DMS53 (cell line): ENCODE measurements around the gene RNMT.
A peak's percentile ranks its signal among the peaks of the same experiment; 100 is the strongest.
"Not testable (repeated sequence)": the region's sequence is repeated elsewhere in the genome, so short reads cannot be mapped to it uniquely, and the experiment has no call there.

ENCODE experiments used
- DNase-seq: peaks from one replicate; lab custom pipeline; 2025; lab: John Stamatoyannopoulos, UW

Gene RNMT

DNA sequence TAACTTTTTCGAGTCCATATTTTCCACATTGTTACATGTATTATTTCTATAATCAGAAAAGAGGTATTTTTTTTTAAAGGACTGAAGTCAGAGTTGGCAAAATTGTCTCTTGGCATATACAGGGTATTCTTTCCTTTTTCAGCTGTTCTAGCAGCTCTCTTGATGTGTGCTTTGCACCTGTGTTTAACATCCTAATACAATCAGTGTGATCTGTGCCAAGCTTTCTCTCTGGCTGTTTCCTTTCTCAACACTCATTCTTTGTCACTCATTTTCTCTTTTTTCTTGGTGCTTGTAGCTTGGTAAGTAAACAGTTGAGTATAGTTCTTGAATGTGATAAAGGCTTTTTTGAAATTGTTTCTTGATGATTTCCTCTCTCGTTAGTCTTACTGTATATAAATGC lies 9.2 kb downstream of the RNMT start:
- DNase-seq: no peak

DNA sequence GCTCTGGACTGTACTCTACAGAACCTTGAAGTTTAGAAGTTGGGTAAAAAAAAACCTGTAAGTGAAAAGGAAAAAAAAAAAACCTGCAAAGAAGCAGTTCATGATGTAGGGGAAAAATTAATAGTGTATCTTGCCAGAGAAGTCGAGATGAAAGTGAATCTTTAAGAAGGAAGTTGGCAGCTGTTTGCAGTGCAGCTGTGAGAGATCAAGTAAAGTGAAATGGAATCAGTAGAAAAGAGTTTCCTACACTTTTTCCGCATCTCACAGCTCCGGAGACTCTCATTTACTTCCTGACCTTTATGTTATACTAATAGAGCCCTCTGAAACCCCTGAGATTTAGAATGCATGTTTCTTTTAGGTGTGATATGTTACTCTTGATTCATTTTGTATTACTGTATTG lies 19.2 kb downstream of the RNMT start:
- no peak for DNase-seq

DNA sequence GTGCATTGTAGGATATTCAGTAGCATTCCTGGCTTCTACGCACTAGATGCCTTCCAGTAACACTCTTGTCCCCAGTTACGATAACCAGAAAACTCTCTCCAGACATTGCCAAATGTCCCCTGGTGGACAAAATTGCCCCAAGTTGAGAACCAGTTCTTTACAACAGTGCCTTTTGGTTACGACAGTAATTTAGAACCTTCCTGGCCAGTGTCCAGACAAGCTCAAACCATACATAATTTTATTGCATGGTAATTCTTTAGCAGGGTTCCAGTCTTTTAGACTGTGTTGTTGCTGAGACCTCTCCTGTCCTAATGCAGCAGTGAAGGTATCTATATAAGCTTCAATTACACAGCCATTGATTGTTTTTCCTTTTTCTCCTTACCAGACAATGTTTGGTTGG lies 20.2 kb downstream of the RNMT start:
- DNase-seq: no peak

DNA sequence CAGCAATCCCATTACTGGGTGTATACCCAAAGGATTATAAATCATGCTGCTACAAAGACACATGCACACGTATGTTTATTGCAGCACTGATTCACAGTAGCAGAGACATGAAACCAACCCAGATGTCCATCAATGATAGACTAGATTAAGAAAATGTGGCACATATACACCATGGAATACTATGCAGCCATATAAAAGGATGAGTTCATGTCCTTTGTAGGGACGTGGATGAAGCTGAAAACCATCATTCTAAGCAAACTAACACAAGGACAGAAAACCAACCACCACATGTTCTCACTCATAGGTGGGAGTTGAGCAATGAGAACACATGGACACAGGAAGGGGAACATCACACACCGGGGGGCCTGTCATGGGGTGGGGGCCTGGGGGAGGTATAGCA lies 25.1 kb downstream of the RNMT start:
- not testable (repeated sequence) for DNase-seq

DNA sequence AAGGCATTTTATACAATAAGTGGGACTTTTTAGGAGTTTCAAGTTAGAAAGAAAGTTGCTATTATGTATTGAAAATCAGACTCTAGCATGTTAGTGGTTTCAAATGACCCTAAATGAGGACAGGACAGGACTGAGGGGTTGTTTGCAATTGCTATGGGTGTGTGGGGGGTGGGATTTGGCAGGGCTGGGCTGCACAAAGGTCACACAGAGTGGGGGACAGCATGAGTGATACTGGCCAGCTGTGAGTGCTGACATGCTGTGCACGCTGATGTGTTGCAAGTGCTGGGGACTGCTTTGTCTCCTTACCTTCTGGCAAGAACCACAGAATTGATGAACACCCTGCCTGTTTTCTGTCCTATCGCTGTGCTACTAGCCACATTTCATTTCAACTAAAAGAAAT lies 29.8 kb downstream of the RNMT start:
- DNase-seq: no peak

- no peak for DNase-seq
These were observed 30.2 kb downstream of the RNMT start for GRCh38 chr18:13756671-13757070.

GRCh38 chr18:13758622-13759021 lies 32.1 kb downstream of the RNMT start:
- no peak for DNase-seq

DNA sequence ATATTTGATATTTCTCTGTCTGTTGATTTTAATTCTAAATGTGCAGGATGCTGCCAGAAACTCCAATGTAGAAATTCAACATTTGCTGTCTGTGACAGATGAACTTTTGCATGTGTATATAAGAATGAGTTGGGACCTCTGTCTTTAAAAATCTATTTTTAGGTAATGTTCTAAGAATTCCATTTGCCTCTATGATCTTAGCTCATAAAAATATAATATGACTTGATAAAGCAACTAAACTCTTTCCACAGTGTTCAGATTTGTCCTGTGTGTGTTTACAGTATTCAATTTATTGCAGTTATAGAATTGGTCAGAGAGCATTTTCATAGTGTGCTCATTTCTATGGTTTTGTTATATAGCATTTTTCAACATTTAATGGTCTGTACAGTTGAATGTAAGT lies 33.6 kb downstream of the RNMT start:
- no peak for DNase-seq

DNA sequence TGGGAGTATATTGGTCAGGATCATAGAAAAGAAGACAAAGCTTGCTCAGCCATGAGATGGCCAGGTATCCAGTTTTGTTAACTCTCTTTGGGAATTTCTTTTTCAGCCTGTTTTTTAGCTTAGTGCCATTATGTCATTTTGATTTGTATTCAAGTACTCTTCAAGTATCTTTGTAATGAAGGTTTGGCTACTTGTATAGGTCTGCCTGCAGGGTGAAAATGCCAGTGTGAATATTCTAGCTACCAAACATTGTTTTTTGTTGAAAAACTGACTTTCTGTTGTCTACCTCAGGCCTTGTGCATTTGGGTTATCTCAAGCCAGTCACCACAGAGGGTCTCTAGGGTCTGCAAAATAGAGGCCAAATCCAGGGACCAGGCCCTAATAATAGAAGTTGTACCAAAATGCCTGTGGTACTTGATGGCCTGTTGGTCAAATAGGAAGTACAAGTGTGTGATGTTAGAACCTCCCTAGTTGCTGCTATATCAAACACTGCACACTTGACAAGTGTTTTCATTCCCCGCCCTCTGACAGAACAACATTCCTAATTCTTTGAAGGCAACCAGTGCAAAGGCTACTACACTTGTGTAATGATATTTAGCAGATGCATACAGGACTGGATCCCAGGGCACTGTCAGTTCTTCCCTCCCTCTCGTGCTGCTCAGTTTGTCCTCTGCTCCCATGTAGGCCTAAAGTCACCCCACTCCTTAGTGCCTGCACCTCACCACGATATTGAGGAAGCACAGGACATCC lies 36.4 kb downstream of the RNMT start:
- no peak for DNase-seq

DNA sequence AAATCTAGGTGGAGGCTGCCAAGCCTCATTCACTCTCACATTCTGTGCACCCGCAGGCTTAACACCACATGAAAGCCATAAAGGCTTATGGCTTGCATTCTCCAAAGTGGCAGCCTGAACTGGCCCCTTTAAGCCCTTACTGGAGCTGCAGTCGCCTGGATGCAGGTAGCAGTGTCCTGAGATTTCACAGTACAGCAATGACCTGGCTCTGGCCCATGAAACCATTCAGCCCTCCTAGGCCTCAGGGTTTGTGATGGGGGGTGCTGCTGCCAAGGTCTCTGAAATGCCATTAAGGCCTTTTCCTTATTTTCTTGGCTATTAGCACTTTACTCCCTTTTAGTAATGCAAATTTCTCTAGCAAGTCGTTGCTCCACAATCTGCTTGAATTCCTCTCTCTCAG lies 48.6 kb downstream of the RNMT start:
- DNase-seq: no peak

DNA sequence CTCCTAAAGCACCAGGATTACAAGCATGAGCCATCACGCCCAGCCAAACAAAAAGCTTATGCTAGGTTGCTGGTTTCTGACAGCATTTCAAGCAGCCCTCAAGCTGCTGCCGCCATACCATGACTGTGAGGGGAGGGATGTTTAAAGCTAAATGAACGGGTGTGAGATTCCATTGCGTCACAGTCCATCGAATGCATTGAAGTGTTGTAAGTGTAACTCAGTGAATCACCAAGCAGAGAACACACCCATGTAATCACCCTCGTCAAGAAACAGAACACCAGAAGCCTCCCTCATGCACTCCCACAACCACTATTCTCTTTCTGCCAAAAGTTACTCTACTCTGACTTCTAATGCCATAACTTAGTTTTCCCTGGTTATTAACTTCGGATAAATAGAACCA lies 64.7 kb downstream of the RNMT start:
- DNase-seq: peak; percentile 19

- no peak for DNase-seq
These were observed 67.3 kb downstream of the RNMT start for GRCh38 chr18:13793819-13794218.

DNA sequence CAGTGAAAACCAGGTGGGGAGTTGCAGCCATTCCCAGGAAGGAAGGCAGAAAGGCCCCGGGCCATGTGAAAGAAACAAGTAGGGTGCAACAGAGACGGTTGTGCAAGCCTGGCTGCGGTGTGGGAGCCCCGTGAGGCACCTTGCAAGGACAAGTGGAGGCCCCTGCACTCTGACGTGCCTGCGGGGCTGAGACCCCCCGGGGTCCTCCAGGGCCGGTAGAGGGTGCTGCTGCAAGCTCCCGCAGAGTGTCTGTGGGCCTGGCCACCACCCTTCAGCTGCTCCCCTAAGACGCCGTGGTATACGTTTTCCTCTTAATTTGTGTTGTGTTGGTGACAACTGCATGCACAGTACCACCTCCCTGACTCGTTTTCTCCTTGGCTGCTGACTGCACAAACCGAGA lies 70.0 kb downstream of the RNMT start:
- DNase-seq: no peak

- DNase-seq: peak; percentile 24
These were observed 70.7 kb downstream of the RNMT start for GRCh38 chr18:13797157-13797611.

DNA sequence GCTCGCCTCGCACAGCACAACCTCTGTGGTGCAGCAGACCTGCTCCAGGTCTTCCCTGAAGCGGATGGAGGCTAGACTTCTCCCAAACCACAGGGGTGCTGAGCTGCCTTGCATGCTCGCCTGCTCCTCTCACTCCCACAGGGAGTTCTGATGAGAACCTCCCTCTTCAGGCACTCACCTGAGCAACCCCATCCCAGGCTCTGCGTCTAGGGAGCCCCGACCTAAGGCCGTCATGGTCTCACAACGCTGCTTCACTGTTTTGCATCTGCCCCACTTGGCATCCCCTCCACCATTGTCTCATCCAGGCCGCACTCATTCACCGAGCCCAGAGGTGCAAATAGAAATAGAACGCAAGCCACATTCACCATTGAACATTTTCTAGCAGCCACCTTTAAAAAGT lies 72.9 kb downstream of the RNMT start:
- no peak for DNase-seq

DNA sequence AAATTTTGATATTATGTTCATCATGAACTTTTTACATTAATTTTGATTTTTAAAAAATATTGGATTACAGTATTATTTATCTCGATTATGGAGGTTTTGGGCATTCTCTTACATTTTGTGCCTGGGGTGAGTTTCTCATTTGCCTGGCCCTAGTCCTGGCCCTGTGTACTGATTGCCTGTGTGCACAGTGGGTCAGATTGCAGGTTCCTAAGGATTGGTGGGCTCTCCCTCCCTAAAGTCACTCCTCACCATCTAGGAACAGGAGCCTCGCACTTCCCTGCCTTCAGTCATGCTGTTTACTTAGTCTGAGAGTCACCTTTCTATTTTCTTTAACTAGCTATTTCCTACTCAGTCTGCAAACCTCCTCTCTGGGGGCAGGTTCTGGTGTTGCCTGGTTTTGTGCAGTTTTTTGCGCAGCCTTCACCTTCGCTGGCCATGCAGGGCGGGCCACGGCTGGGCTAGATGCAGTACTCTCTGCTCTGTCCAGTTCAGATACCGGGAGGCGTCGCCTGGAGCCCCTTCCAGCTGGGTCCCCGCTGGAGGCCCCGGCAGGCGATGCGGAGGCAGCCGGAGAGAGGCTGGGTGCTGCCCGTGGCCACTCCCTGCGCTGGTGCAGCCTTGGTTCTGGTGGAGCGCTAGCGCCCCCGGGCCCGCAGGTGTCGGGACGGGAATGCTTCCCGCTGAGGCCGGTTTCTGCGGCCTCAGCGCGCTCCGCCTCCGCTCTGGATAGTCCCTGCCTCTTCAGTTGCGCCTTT lies 74.2 kb downstream of the RNMT start:
- DNase-seq: peak; percentile 82

- DNase-seq: no peak
These were observed 74.8 kb downstream of the RNMT start for GRCh38 chr18:13801260-13801601.

DNA sequence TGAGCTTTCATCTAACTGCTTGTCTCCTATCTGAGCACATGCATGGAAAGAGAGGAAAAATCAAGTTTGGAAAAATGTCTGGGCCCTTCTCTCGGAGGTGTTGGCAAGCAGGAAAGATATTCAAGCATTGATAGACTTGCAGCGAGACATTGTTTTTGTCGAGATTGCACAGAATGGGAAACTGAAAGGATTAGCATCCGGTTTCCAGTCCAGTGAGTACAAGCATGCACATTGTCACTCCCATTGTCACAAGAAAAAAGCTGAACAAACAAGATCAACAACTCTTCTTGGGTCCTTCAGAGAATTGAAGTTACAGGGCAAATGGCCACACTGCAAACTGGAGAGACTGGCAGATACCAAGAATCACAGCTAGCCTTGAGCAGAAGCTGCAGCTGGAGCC lies 77.8 kb downstream of the RNMT start:
- DNase-seq: peak; percentile 58

GRCh38 chr18:13808294-13809042 lies 82.0 kb downstream of the RNMT start:
- DNase-seq: no peak

GRCh38 chr18:13809043-13809430 lies 82.6 kb downstream of the RNMT start:
- DNase-seq: no peak

GRCh38 chr18:13809531-13810255 lies 83.2 kb downstream of the RNMT start:
- peak; percentile 50 for DNase-seq

DNA sequence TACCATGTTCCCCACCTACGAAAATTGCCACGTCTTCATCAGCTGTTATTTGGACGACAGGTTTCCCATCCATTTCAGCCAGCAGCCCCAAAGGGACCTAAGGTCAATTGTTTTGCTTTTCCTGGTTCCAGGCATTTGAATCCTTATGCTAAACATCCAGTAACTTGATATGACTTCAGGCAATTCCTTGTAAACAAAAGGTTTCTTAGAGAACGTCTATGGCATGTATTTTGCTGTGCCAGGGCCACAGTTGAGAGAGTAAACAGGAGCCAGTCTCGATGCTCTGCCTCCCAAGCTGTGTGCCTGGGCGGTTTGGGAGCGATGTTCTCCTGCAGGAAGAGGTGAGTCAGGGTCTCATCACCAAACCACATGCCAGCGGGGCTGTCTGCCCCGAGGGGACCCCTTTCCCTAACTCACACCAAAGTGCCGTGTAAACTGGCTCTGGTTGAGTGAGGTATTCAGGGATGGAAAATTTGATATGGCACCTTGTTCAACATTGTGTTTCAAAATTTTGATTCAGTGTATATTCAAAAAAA lies 84.5 kb downstream of the RNMT start:
- no peak for DNase-seq
